Measurements from ENCODE around the gene FAM13A.

DNA sequence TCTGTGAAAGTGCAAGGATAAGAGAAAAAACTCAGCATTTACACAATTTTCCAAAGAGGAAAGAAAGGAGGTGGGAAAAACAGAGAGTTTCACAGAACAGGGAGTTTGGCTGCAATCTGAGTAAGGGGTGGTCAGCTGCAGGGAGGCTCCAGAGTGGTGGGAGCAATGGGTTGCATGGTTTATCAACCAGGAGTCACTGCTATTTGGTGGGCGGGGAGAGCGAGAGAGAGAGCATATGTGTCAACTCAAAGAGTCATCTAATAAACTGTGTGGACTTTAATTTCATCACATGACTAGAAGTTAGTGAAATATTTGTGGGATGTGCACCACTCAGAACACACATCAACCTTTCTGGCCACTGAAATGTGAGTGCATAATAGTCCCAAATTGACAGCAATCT, 94.6 kb downstream of the FAM13A start:
- TF ChIP-seq, protein P1, sequence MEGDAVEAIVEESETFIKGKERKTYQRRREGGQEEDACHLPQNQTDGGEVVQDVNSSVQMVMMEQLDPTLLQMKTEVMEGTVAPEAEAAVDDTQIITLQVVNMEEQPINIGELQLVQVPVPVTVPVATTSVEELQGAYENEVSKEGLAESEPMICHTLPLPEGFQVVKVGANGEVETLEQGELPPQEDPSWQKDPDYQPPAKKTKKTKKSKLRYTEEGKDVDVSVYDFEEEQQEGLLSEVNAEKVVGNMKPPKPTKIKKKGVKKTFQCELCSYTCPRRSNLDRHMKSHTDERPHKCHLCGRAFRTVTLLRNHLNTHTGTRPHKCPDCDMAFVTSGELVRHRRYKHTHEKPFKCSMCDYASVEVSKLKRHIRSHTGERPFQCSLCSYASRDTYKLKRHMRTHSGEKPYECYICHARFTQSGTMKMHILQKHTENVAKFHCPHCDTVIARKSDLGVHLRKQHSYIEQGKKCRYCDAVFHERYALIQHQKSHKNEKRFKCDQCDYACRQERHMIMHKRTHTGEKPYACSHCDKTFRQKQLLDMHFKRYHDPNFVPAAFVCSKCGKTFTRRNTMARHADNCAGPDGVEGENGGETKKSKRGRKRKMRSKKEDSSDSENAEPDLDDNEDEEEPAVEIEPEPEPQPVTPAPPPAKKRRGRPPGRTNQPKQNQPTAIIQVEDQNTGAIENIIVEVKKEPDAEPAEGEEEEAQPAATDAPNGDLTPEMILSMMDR (IDR thresholded peaks at IDR 0.05; ENCODE audit: poor library complexity), result no peak
- TF ChIP-seq EZH2 (IDR thresholded peaks at IDR 0.05; ENCODE audit: borderline replicate concordance), result no peak

Data from hepatocyte (in vitro differentiated cells).